ENCODE measurements around the gene TMUB2. TPM values are rescaled to one million over a fixed set of nuclear protein-coding genes. Genes with fewer than 3 reads are reported as not detected.

TMUB2 gene
- total and polyA plus RNA-seq, 9 of the 15 experiments (the other 6 are each of a cell fraction or from before 2014, with no cell fraction given): 4.1 to 29.8 (median 16.3) TPM

DNA sequence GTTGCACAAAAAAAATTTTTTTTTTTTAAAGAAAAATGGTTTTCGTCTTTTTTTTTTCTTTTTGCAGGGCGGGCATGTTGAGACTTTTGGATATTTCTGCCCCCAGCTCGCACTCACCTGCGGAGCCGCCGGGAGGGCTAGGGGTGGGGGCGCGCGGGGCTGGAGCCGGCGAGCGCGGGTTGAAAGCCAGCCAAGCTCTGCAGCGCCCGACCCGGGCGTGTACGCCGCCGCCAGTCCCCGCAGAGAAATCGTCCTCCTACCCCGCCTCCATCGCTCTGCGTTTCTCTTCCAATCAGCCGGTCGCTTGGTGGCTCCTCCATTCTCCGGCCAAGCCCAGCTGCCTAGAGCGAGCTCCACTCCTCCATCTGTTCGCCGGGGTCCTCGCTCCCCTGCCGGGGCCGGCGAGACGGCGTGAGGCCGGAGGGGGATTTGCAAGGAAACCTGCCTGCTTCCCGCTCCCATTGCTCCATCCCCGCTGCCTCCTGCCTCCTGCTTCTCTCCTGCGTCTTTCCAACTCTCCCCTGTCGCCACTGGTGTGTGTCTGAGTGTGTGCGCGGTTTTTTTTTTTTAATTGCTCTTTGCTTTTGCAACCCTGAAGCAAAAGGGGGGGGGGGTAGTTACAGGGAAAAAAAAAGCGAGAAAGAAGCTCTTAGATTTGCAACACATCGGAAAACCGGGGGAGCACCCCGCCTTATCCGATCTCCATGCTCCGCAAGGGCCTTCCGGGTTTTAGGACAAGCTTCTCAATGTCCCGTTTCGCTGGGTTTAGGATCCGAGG lies 34.5 kb downstream of the TMUB2 start (continued):
- TF ChIP-seq ZNF121 (CRISPR knock-in tag; conservative IDR thresholded peaks at IDR 0.05) (no peak), L3MBTL2 (IDR thresholded peaks at IDR 0.05) (peak; percentile 6; the same call in 1 of the 2 replicates), ZNF347 (CRISPR knock-in tag; IDR thresholded peaks at IDR 0.05; ENCODE audit: low read depth) (no peak), PHF8 (IDR thresholded peaks at IDR 0.05; ENCODE audit: borderline replicate concordance, low read length) (peak; percentile 33; the same call in 1 of the 2 replicates), CC2D1A (IDR thresholded peaks at IDR 0.05) (no peak), PHF21A (IDR thresholded peaks at IDR 0.05; ENCODE audit: borderline replicate concordance, low read depth) (no peak), TCF3 (CRISPR knock-in tag; IDR thresholded peaks at IDR 0.05) (peak; percentile 25; the same call in 1 of the 2 replicates), POLR2G (IDR thresholded peaks at IDR 0.05; ENCODE audit: low read depth, low read length) (peak; percentile 69)
- TF ChIP-seq, protein P1, sequence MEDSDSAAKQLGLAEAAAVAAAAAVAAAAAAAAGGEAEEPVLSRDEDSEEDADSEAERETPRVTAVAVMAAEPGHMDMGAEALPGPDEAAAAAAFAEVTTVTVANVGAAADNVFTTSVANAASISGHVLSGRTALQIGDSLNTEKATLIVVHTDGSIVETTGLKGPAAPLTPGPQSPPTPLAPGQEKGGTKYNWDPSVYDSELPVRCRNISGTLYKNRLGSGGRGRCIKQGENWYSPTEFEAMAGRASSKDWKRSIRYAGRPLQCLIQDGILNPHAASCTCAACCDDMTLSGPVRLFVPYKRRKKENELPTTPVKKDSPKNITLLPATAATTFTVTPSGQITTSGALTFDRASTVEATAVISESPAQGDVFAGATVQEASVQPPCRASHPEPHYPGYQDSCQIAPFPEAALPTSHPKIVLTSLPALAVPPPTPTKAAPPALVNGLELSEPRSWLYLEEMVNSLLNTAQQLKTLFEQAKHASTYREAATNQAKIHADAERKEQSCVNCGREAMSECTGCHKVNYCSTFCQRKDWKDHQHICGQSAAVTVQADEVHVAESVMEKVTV (CRISPR knock-in tag; IDR thresholded peaks at IDR 0.05): no peak
- TF ChIP-seq, protein P2, sequence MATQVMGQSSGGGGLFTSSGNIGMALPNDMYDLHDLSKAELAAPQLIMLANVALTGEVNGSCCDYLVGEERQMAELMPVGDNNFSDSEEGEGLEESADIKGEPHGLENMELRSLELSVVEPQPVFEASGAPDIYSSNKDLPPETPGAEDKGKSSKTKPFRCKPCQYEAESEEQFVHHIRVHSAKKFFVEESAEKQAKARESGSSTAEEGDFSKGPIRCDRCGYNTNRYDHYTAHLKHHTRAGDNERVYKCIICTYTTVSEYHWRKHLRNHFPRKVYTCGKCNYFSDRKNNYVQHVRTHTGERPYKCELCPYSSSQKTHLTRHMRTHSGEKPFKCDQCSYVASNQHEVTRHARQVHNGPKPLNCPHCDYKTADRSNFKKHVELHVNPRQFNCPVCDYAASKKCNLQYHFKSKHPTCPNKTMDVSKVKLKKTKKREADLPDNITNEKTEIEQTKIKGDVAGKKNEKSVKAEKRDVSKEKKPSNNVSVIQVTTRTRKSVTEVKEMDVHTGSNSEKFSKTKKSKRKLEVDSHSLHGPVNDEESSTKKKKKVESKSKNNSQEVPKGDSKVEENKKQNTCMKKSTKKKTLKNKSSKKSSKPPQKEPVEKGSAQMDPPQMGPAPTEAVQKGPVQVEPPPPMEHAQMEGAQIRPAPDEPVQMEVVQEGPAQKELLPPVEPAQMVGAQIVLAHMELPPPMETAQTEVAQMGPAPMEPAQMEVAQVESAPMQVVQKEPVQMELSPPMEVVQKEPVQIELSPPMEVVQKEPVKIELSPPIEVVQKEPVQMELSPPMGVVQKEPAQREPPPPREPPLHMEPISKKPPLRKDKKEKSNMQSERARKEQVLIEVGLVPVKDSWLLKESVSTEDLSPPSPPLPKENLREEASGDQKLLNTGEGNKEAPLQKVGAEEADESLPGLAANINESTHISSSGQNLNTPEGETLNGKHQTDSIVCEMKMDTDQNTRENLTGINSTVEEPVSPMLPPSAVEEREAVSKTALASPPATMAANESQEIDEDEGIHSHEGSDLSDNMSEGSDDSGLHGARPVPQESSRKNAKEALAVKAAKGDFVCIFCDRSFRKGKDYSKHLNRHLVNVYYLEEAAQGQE (IDR thresholded peaks at IDR 0.05; ENCODE audit: borderline replicate concordance): no peak
- TF ChIP-seq, protein P2 (CRISPR knock-in tag; IDR thresholded peaks at IDR 0.05; ENCODE audit: low read depth): no peak
- TF ChIP-seq, protein P3, sequence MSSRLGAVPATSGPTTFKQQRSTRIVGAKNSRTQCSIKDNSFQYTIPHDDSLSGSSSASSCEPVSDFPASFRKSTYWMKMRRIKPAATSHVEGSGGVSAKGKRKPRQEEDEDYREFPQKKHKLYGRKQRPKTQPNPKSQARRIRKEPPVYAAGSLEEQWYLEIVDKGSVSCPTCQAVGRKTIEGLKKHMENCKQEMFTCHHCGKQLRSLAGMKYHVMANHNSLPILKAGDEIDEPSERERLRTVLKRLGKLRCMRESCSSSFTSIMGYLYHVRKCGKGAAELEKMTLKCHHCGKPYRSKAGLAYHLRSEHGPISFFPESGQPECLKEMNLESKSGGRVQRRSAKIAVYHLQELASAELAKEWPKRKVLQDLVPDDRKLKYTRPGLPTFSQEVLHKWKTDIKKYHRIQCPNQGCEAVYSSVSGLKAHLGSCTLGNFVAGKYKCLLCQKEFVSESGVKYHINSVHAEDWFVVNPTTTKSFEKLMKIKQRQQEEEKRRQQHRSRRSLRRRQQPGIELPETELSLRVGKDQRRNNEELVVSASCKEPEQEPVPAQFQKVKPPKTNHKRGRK (tag; IDR thresholded peaks at IDR 0.05): no peak

Measured in K562 (cell line).